HG02870 (cell line): ENCODE results near the gene MAD1L1.

Source experiments
- ATAC-seq: cut with Tn5 transposase; IDR thresholded peaks from one replicate; pipeline ENCODE4 v1.9.1; 2021; ENCODE audit warnings: mild to moderate bottlenecking, moderate library complexity; ENCODE audit not compliant: unreplicated experiment

The MAD1L1 gene

DNA sequence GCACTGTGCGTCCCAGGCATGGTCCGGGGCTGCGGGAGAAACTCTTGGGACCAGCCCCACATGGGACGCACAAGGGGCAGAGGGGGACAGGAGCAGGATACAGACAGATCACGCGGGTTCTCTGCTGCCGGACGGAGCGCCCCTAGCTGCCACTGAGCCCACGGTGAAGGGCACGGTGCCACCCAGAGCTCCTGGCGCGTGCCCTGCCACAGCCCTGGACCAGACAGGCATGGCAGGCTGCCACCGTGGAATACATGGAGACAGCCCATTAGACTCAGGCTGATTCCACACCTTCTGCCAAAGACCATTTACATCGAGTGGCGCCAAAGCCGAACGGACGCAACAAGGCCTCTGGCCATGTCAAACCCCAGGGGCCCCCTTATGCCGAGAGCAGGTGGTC lies 90.4 kb downstream of the MAD1L1 start:
- no peak for ATAC-seq

DNA sequence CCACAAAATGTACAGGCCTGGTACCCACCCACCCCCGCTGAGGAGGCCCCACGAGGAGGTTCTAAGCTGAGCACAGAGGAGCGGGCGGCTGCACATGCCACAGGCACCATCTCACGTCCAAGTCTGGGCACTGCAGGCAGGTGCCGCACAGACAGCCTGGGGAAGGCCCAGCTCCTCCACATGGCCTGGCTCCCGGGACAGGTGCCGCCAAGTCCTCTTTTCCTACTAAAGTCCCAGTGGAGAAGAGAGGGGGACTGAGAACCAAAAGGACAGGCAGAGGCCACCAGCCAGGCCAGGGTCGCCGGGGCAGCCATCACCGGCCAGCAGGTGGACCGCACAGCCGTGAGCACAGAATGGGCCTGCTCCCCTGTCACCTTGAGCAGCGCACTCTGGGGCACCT lies 91.1 kb downstream of the MAD1L1 start:
- no peak for ATAC-seq

DNA sequence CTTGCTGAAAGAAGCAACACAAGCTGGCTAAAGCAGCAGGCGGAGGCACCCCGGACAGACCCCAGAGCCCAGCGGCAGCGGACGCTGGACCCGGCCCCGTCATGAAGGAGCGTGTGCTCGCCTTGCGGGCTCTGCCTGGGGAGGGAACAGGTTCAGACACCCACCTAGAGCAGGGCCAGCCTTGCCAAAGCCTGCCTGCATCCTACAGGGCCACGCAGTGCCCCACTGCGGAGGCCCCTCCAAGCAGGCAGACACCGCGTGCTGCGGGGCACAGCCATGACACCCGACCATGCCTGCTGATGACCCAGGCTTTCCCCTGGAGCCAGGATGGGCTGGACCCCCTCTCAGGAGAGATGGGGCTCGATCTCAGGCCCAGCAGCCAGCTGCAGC lies 91.7 kb downstream of the MAD1L1 start:
- no peak for ATAC-seq

DNA sequence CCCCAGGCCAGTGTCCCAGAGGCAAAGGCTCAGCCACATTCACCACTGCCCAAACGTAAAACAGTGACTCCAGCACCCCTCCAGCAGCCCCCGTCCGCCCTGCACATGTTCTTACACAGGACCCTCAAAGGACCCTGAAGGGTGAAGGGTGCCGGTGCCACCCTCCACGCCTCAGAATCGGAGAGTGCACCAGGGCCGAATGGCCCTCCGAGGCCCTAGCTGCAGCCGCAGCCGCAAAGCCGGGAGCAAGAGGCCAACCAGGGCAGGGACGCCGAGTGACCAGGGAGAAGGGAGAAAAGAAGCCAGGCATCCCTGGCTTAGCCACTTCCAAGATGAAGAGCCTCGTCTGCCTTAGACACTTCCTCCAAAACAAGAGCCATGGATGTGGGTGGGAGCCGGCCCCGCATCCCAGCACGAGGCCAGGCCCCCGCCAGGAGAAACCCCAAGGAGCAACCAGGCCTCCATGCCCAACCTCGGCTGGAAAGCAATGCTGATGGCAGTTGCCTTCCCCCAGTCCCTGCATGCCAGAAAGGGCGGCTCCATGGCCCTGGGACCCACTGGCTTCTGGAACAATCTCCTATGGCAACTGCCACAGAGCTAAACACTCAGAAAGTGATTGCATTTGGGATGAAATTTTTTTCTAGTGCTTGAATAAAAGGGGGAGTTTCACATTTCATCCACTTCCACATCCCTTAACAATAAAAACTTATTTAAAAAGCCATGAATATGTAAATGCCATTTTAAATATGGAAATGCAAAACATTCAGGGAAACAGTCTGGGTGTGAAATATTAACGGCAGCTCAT lies 92.3 kb downstream of the MAD1L1 start:
- ATAC-seq, result no peak

DNA sequence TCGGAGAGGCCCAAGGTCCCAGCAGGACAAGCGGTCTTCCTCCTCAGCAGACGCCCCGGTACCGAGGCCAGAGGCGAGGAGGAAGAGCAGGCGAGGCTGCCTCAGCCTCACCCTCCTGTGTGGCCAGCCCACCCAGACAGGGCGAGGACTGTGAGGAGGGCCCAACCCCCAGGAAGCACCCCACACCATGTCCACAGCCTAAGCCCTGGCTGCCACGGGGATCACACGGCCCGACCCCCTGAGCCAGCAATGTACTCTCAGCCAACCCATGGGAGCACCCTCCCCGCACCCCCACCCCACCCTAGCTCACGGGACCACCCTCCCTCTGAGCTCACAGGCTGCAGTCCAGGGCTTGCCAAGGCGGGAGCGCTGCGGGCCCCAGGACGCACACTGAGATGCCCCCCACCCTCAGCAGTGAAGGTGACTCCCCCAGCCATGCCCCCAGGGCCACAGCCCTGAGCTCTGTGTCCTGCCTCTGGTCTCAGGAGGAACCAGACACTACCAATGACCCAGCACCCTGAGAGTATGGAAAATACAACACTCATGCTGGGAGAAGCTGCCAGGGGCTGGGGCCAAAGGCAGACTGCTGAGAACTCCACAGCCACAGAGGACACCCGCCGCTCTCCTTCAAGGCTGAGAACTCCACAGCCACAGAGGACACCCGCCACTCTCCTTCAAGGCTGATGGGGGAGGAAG lies 93.6 kb downstream of the MAD1L1 start:
- no peak for ATAC-seq

DNA sequence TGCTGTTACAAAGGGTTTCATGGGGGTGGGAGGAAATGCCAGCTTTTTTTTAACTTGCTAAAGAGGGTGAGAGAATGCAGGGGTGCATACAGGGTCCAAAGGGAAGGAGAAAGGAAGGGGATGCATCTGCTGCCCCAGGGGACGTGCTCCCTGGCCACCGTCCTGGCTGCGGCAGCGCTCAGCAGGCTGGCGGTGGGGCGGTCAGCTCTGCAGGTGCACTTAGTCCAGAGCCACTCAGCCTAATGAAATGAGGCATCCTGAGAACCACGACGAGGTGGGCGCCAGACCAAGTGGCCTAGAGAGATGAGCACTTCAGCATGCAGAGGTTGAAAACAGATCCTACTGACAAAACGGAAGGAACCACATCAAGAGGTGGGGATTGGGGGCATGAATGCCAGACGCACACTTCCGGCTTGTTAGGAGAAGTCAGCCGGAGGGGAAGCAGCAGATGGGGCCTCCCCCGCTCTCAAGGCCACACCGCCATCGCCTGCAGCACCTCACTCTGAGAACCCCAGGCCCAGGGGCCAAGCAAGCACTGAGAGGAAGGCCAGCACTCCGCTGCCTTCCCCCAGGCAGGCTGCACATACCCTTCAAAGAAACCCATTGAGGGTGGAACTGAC lies 94.5 kb downstream of the MAD1L1 start:
- no peak for ATAC-seq

DNA sequence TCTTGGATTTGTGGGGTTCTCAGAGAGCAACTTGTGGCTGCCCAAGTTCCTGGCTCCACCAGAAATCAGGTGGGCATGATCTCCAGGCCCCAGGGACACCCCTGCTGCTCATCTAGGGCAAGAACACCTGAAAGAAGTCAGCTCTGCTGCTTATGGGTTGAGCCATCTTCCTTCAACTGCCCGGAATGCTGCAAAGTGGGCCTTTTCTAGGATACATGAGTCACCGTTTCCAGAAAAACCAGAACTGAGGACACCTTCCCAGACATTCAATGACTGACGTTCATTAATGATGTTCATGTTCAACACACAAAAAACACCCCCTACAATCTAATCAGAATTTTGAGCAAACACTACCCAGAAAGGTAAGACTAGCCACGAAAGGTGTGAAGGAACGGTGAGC lies 98.0 kb downstream of the MAD1L1 start:
- no peak for ATAC-seq

DNA sequence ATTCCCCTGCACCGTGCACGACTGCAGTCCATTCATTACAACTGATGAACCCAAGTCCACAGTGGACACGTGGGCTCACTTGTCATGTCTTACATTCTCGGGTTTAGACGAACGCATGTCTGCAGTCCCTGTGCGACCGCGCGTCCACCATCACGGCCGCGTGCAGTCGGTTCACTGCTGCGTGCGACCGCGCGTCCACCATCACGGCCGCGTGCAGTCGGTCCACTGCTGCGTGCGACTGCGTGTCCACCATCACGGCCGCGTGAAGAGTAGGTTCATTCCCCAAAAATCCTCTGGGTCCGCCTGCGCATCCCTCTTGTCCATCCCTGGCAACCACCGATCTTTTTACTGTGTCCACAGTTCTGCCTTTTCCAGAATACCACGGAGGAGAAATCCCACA lies 100.5 kb downstream of the MAD1L1 start:
- ATAC-seq, result no peak

DNA sequence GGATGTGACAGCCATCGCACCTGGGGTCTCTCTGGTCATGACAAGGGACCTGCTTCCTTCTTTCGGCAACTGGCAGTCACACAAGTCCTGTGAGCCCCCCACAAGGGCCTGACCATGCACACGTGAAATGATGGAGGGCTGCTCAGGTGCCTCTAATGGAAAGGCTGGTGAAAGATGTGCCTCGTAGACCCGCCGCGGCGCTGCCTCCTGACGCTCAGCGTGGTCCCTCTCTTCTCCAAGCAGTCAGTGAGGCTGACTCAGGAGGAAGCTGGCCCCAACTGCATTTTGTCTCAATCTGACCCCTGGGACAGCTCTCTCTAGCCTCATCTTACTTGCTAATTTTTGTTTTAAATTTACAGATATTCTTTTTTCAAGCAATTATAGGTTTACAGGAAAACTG lies 100.9 kb downstream of the MAD1L1 start:
- no peak for ATAC-seq

DNA sequence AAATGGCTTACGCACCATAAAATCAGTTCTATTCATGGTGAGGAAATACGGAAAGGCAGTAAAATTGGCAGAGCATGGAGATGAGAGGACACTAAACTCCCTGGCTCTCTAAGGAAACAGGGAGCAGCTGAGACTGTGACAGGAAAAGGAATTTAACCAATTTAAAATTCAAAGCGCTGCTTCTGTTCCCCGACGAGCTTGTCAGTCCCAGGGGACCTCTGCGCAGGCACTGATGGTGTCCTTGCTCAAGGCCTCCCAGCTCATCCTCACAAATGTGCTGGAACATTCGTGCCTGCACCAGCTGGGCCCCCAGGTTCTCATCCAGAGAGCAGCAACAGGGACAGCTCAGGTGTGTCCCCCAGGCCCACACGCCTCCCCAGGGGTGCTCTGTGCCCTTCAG lies 101.4 kb downstream of the MAD1L1 start:
- ATAC-seq, result no peak

DNA sequence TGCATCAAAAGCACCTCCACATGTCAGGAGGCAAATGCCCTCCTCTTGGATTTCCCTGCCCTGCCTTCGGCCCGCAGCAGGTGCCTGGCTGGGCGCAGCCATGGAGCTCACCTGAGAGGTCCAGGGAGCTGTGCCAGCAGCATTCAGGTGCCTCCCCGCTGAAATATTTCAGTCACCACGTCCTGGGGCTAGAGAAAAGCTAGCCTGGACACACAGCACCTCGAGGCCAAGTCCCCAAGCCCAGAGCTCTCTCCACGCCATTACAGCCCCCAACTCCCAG lies 102.7 kb downstream of the MAD1L1 start:
- ATAC-seq, result no peak

DNA sequence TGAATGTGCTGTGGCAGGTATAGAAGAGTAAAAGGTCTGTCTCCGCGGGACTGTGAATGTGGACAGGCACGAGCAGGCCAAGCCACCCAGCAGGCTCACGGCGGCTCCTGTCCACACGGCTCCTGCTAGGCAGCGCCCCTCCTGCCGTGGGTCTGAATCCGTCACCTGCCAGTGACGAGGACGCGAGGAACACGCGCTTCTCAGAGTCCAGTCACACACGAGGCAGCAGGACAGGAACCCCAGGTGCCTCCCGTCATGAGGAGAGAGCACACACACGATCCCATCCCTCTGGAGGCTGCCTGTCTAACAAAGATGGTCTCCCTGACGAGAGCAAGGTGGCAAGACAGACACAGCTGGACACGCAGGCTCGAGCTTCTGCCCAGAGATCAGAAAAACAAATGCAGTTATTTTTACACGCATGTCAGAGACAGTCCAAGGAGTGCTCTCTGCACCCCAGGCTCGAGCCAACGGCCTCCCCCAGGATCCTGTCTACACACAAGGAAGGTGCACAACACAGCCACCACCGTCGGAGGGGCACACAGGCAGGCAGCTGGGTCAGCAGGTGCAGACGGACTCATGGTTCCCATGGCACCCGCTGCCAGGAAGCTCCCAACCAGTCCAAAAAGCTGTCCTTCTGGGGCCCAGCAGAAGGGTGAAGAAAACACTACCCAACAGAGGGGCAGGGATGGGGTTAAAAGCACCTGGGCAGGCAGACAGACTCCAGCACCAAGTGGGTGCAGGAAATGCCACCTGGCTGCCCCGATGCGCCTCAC lies 103.2 kb downstream of the MAD1L1 start:
- ATAC-seq, result no peak

DNA sequence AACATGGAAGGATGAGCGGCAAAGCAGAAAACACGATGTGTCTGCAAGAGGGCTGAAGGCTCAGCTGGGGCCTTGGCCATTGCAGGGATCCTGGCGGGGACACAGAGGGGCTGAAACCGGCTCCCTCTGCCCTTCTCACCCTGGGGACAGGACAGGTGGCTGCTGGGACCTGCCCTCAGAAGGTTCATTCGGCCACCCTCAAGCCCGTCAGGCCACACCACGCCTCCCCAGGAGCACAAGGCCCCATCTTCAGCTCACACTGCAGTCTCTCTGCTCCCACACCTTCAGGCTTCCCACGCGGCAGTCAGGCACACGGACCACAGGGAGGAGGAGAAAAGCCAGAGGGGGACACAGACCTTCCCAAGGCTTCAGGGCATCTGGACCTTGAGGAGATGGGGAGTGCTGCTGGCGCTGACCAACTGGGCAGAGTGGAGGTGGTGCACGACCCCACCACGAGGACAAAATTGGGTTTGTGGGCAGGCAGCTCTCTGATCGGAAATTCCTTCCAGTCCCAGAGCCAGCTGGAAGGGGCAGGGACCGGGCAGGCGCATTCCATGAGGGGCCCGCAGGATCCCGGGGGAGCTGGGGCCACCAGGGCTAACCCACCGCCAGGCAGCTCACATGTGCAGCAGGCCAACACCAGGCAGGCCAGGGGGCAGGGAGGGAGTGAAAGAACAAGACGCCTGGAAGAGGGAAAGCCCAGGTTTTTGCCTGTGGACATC lies 104.0 kb downstream of the MAD1L1 start:
- no peak for ATAC-seq

DNA sequence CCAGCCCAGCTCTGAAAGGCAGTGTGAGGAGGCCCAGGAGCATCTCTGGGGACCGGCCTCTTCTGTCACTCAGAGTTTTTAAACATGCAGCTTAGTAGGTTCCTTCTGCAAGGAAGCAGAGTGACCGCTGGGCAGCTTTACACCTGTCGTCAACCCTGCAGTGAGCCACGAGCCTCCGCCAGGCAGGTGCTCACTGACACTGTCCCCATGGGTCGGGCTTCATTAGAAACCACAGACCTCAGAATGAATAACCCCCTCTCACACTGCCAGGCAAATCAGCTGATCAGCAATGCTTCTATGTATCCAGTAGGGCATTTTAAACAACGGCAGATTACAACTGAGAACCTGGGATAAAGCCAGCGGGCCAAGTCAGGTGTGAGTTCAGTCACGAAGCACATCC lies 106.1 kb downstream of the MAD1L1 start:
- ATAC-seq, result no peak

DNA sequence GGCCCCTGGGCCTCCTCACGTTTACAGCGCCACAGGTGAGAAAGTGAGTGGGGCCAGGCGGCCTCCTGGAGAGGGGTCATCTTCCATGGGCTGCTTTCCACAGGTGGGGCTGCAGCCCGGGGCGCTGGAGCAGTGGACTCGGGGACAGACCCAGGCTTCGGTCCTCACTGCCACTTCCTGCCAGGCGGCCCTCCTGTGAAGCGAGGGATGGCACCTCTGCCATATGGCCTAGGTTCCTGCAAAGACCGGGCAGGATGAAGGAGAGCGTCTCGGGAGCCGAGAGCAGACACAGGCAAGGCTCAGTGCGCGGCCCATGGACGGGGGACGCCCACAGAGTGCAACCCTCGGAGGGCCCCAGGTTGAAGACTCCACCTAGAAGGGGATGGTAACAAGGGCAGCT lies 106.8 kb downstream of the MAD1L1 start:
- ATAC-seq, result no peak

DNA sequence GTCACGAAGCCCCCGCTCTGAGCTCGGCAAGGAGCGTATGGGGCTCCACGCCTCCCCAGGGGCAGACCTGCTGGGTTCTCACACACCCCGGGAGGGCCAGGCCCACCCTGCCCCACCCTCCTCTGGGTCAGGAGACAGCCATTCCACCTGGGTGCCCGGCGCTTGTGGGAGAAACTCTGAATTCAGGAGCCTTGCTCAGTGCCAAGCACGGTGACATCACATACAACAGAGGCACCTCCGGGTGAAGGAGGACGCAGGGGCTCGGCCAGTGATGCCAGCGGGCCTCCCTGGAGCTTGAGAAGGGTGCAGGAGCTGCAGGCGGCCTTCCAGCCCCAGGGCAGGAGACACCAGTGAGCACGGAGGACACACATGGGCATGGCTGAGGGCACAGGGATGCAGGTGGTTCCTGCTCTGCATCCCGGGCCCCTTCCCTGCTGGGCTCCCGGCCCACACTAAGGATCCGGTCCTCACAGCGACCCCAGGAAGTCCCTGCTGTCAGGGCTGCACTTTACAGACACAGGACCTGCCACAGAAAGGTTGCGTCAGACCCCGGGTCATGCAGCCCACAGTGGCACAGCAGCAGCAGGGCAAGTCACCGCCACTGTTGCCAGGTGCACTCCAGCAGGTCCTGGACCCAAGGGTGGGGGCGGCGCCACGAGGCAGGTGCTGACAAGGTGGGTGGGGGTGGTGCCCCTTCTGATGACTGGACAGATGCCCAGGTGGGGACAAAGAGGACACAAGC lies 108.0 kb downstream of the MAD1L1 start:
- no peak for ATAC-seq

DNA sequence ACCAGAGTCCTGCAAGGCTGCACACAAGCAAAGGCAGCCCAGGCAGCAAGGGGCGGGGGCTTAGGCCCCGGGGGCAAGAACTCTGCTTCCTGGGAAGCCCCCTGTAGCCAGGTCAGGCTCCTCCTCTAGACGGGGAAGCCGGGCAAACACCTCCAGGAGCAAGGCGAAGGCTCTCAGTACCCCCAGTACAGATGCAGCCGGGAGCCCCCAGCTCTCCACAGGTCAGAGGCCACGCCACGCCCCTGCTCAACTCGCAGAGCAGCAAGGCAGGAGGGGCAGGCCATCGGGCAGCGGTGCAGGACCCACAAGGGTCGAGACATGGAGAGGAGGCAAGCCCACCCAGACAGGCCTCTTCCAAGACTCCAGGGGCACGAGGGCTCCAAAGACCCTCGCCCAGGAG lies 108.8 kb downstream of the MAD1L1 start:
- ATAC-seq, result no peak

DNA sequence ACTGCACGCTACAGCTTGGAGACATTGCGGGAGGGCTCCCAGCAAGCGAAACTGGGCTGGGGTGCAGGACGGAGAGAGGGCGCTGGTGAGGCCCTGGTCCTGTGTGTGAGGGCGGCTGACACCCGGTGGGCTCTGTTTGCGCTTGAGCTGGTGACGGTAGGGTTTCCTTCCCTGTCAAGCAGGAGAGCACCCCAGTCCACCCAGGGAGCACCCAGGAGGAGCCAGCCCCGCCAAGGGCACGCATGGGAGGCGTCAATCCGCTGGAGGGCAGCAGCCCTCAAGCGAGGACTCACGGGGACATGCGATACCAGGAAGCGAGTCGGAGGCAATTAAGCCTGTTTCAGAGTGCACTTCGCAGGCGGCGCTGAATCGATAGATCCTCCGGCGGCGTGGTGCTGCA lies 109.4 kb downstream of the MAD1L1 start:
- ATAC-seq, result no peak

DNA sequence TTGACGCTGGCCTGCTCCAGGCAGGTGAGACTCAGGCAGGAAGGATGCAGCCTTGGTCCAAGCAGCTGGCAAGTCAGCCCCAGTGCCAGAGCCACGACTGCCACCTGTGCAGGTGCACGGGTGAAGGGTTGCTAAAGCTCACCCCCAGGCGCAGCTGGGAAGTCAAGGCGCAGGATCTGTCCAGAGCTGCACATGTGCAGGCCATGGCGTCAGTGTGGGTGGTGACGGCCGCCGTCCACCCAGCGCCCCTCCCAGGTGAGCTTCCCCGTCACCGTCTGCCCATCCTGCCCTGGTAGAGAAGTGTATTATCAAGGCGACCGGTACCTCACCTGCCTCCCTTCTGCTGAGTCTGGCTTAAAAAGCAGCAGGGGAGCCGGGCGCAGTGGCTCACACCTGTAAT lies 110.1 kb downstream of the MAD1L1 start:
- no peak for ATAC-seq
